ENCODE measurements around the gene PSMA5.
"Not testable (repeated sequence)": the region's sequence is repeated elsewhere in the genome, so short reads cannot be mapped to it uniquely, and the experiment has no call there.

The PSMA5 gene

GRCh38 chr1:109427171-109427467 is 871 bp upstream of the PSMA5 start:
- no peak for DNase-seq

DNA sequence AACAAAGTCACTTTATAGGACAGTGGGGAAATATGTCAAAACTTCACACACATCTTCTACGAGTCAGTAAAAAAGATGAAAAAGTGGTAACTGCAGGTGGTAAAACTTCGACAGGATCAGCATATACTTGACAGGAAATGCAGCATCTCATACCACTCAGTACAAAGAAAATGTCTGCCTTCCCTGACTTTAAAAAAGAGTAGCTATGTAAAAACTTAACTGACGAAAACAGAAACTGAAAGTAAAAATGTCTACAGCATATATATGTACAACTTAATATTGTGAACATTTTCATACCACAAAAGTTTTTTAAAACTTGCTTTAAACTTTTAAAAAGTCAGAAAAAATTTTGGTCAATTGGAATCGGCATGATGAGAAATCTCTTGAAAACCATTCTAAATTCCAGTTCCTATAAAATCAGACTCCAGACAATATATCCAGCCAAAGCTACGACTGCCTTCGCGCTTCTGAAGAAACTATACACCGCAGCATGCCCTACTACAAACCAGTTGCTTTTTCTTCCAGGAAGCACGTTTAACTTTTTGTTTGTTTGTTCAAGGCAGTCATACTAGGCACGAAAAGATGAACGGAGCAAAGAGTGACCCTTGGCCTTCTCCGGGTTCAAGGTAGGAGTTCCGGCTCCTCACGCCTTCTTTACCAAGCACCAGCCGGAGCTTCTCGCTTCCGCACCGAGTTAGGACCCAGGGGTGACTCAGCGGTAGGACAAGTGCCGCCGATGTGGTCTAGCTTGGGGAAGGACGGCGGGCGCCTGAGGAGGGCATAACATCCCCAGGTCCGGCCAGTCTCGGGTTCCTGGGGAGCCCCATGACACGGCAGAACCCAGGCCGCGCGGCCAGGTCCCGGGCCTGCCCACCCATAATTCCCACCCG is 612 bp downstream of the PSMA5 start:
- peak; percentile 62 for DNase-seq

- DNase-seq = no peak
These were observed 2.8 kb downstream of the PSMA5 start for GRCh38 chr1:109423498-109423897.

- DNase-seq = no peak
These were observed 13.7 kb downstream of the PSMA5 start for GRCh38 chr1:109412551-109412950.

- no peak for DNase-seq
These were observed 21.4 kb downstream of the PSMA5 start for GRCh38 chr1:109404838-109405237.

- no peak for DNase-seq
These were observed 24.2 kb downstream of the PSMA5 start for GRCh38 chr1:109402025-109402424.

GRCh38 chr1:109400035-109400655 is 26.1 kb downstream of the PSMA5 start:
- DNase-seq = no peak

GRCh38 chr1:109399326-109399957 is 26.8 kb downstream of the PSMA5 start:
- DNase-seq = no peak

DNA sequence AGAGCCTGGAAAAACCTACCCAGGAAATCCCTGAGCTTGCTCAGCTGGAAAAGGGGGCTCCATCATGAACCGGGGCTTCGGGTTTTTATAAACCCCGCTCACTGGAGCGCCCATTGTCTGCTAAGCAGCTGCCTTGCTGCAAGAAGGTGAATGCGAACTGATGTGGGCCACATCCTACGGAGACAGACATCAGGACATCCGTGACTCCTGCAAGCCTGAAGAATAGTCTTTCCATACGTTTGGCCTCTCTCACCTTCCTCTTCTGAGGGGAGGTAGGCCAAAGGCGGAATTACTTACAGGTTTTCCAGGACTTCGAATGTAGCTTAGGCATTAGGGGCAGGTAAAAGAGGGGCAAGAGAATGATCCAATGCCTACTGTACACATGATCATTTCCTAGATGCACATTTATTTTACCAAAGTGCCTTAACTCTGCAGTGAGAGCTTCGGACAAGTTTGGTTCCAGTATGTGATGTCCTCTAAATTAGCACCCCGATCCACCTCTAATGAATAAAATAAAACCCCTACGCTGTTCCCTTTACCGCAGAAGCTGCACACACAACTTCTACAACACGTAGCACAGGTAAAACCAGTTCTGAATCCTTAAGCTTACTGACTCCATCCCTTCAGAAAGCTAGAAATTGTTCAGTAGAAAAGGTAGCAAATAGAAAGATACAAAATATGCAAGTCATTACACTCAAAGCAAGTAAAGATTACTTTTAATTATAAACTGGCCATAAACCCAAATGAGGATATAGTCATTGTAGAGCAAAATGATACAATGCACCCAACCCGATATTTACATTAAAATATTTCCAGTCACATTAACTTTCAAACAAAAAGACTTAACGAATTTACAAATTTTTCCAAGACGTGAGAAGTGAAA is 27.7 kb downstream of the PSMA5 start:
- no peak for DNase-seq

GRCh38 chr1:109397581-109398342 is 28.5 kb downstream of the PSMA5 start, which contains the start of gene SORT1:
TSS of gene SORT1 (minus strand) at chr1:109397918. CDS start at chr1:109397892, 26 bp downstream.
- peak; percentile 61 for DNase-seq

GRCh38 chr1:109396871-109397580 is 29.2 kb downstream of the PSMA5 start:
- DNase-seq = no peak

DNA sequence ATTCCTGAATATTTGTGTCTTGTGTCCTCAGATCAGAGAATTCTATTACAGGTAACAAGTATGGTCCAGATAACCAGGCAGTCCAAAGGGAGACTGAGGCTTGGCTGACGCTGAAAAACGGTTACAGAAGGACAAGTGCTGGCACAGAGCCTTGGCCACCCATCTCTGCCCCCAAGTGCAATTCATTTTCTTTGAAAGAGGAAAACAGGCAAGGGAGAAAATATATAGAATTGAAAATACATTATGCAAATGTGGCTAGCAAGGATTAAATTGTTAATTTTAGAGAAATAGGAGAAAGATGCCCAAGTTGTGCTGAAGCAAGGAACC is 29.8 kb downstream of the PSMA5 start:
- no peak for DNase-seq

GRCh38 chr1:109395602-109396512 is 30.4 kb downstream of the PSMA5 start:
- no peak for DNase-seq

DNA sequence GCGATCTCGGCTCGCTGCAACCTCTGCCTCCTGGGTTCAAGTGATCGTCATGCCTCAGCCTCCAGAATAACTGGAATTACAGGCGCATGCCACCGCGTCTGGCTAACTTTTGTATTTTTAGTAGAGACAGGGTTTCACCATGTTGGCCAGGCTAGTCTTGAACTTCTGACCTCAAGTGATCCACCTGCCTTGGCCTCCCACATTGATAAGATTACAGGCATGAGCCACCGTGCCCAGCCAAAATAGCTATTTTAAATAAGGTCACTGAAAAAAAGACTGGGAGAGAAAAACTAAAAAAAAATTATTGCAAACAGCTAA is 31.0 kb downstream of the PSMA5 start:
- not testable (repeated sequence) for DNase-seq

GRCh38 chr1:109394591-109395281 is 31.5 kb downstream of the PSMA5 start:
- no peak for DNase-seq

DNA sequence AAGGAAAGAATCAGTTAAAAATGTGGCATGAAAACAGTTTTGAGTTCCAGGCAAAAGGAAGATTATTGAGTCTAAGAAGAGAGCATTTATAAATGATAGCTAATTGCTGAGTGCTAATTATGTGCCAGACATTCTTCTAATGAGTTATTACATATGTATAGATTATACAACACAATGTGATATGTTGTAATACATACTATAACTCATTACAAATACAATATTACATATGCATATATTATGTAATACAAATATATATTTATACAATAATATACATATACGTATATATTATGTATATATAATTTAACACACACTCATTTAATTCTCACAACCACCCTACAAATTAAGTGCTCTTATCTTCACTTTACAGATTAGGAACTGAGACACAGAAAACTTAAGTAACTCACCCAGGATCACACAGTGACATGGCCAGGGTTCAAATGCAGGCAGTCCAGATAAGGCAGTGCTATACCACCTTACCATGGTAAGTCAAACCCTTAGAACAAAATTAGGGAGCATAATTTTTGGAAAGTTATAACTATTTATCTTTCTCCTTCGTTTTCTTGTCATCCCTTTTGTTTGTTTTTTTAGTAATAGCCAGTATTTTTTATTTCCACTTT is 32.5 kb downstream of the PSMA5 start:
- DNase-seq = no peak

GRCh38 chr1:109392788-109393616 is 33.2 kb downstream of the PSMA5 start:
- DNase-seq = no peak

DNA sequence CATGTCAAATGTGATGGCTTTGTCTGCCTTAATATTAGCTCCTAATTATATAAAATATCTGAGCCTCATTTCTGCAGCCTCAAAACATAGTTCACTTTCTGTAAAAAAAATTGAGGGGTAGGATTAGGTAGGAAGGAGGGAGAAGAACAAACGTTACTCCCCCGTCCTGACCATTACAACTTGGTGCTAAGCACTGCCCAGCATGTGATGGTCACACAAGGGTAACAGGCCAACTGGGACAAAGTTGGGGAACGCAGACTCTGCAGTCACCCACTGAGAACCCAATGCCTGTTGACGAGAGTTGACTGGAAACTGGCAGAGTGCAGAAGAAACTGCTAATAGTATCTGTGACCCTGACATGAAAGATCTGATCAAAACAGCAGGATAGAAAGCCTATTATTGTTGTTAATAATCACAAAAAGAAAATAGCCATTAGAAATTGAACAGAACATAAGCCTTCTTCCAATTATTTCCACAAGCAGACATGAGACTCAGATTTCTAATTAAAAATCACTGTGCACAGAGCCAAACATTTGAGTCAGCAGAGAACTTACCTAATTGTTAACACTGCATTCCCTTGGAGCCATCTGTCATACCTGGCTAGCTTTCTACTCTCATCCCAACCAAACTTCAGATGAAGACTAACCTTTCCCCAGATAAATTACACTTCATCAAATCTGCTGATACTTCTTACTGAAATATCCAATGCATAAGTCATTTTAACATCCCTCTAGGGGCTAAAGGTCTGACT is 34.0 kb downstream of the PSMA5 start:
- no peak for DNase-seq
